ENCODE results near the gene ZSCAN10.

The ZSCAN10 gene

GRCh38 chr16:3133844-3134243 is 34.8 kb upstream of the ZSCAN10 start:
- DNase-seq = no peak

GRCh38 chr16:3131755-3132377 is 32.8 kb upstream of the ZSCAN10 start:
- peak; percentile 4 for DNase-seq

GRCh38 chr16:3129137-3130131 is 30.3 kb upstream of the ZSCAN10 start:
- DNase-seq = peak; percentile 83

GRCh38 chr16:3127745-3128144 is 28.7 kb upstream of the ZSCAN10 start:
- no peak for DNase-seq

GRCh38 chr16:3123986-3124886 is 25.1 kb upstream of the ZSCAN10 start:
- peak; percentile 89 for DNase-seq

- no peak for DNase-seq
These were observed 24.0 kb upstream of the ZSCAN10 start for GRCh38 chr16:3122926-3123570.

GRCh38 chr16:3121851-3122467 is 22.9 kb upstream of the ZSCAN10 start:
- no peak for DNase-seq

GRCh38 chr16:3120435-3120834 is 21.3 kb upstream of the ZSCAN10 start:
- DNase-seq = no peak

- DNase-seq = no peak
These were observed 20.8 kb upstream of the ZSCAN10 start for GRCh38 chr16:3119701-3120408.

GRCh38 chr16:3119286-3119685 is 20.2 kb upstream of the ZSCAN10 start:
- DNase-seq = no peak

- no peak for DNase-seq
These were observed 19.8 kb upstream of the ZSCAN10 start for GRCh38 chr16:3118846-3119245.

GRCh38 chr16:3118204-3118790 is 19.2 kb upstream of the ZSCAN10 start:
- no peak for DNase-seq

GRCh38 chr16:3115561-3115960 is 16.5 kb upstream of the ZSCAN10 start:
- DNase-seq = no peak

GRCh38 chr16:3115003-3115402 is 15.9 kb upstream of the ZSCAN10 start:
- no peak for DNase-seq

GRCh38 chr16:3113765-3114479 is 14.8 kb upstream of the ZSCAN10 start:
- DNase-seq = no peak

- no peak for DNase-seq
These were observed 13.9 kb upstream of the ZSCAN10 start for GRCh38 chr16:3112881-3113574.

- DNase-seq = no peak
These were observed 13.2 kb upstream of the ZSCAN10 start, which contains the start of gene ZNF205 for GRCh38 chr16:3112058-3112880. Gene ZNF205, plus strand, starts transcription at chr16:3112586. Its CDS starts 845 bp downstream, at chr16:3113431.

- peak; percentile 84 for DNase-seq
These were observed 7.3 kb upstream of the ZSCAN10 start for GRCh38 chr16:3106205-3106928.
